HEK293 (cell line): ENCODE results near the gene SENP8.
A peak's percentile ranks its signal among the peaks of the same experiment; 100 is the strongest.

Experiments used
- GFI1B ChIP-seq: fragments of 450-650 bp; formaldehyde crosslinking; IDR thresholded peaks from 2 replicates; pipeline ENCODE4 v1.5.1; 2016; ENCODE audit warnings: missing biosample characterization, missing genetic modification characterization
- HOXC10 ChIP-seq: sonication (generic); formaldehyde crosslinking; IDR thresholded peaks from 2 replicates; pipeline ENCODE4 v1.8.1; 2023; ENCODE audit warnings: mild to moderate bottlenecking, missing genetic modification reagents
- KLF7 ChIP-seq: fragments of 450-650 bp; formaldehyde crosslinking; IDR thresholded peaks from 2 replicates; pipeline ENCODE4 v1.5.1; 2016; ENCODE audit warnings: missing biosample characterization, missing genetic modification characterization, borderline replicate concordance
- MYNN ChIP-seq: fragments of 450-650 bp; formaldehyde crosslinking; IDR thresholded peaks from 2 replicates; pipeline ENCODE4 v1.5.1; 2016; ENCODE audit warnings: missing biosample characterization, missing genetic modification characterization, borderline replicate concordance
- SCRT1 ChIP-seq: fragments of 450-650 bp; formaldehyde crosslinking; IDR thresholded peaks from 2 replicates; pipeline ENCODE4 v1.5.1; 2016; ENCODE audit warnings: missing biosample characterization, missing genetic modification characterization, borderline replicate concordance
- SP3 ChIP-seq: fragments of 450-650 bp; formaldehyde crosslinking; IDR thresholded peaks from 2 replicates; pipeline ENCODE4 v1.5.1; 2016; ENCODE audit warnings: missing biosample characterization, missing genetic modification characterization
- WT1 ChIP-seq: fragments of 450-650 bp; formaldehyde crosslinking; IDR thresholded peaks from 2 replicates; pipeline ENCODE4 v1.5.1; 2016; ENCODE audit warnings: missing biosample characterization, missing genetic modification characterization
- ZBTB7A ChIP-seq: fragments of 450-650 bp; formaldehyde crosslinking; IDR thresholded peaks from 2 replicates; pipeline ENCODE4 v1.5.1; 2016; ENCODE audit warnings: low read depth, missing biosample characterization, missing genetic modification characterization
- ZFP41 ChIP-seq: fragments of 450-650 bp; formaldehyde crosslinking; IDR thresholded peaks from 2 replicates; pipeline ENCODE4 v1.5.1; 2016; ENCODE audit warnings: missing biosample characterization, missing genetic modification characterization, borderline replicate concordance
- ZNF112 ChIP-seq: fragments of 450-650 bp; formaldehyde crosslinking; IDR thresholded peaks from 2 replicates; pipeline ENCODE4 v1.5.0; 2017; ENCODE audit warnings: missing biosample characterization, missing genetic modification characterization
- ZNF140 ChIP-seq: fragments of 450-650 bp; formaldehyde crosslinking; IDR thresholded peaks from 2 replicates; pipeline ENCODE4 v1.5.1; 2016; ENCODE audit warnings: missing biosample characterization, missing genetic modification characterization
- ZNF175 ChIP-seq: fragments of 450-650 bp; formaldehyde crosslinking; IDR thresholded peaks from 2 replicates; pipeline ENCODE4 v1.5.1; 2016; ENCODE audit warnings: missing biosample characterization, missing genetic modification characterization
- ZNF221 ChIP-seq: fragments of 450-650 bp; formaldehyde crosslinking; IDR thresholded peaks from 2 replicates; pipeline ENCODE4 v1.5.1; 2017; ENCODE audit warnings: missing biosample characterization, missing genetic modification characterization, borderline replicate concordance
- ZNF311 ChIP-seq: fragments of 450-650 bp; formaldehyde crosslinking; IDR thresholded peaks from 2 replicates; pipeline ENCODE4 v1.5.1; 2017; ENCODE audit warnings: missing biosample characterization, missing genetic modification characterization, borderline replicate concordance
- ZNF335 ChIP-seq: fragments of 450-650 bp; formaldehyde crosslinking; conservative IDR thresholded peaks from 2 replicates; pipeline ENCODE4 v1.5.1; 2016; ENCODE audit warnings: missing biosample characterization, missing genetic modification characterization
- ZNF404 ChIP-seq: fragments of 450-650 bp; formaldehyde crosslinking; IDR thresholded peaks from 2 replicates; pipeline ENCODE4 v1.5.1; 2017; ENCODE audit warnings: missing biosample characterization, missing genetic modification characterization
- ZNF433 ChIP-seq: fragments of 450-650 bp; formaldehyde crosslinking; IDR thresholded peaks from 2 replicates; pipeline ENCODE4 v1.5.1; 2016; ENCODE audit warnings: missing biosample characterization, missing genetic modification characterization, low read depth
- ZNF549 ChIP-seq: fragments of 450-650 bp; IDR thresholded peaks from 2 replicates; pipeline ENCODE4 v1.5.1; 2018; ENCODE audit warnings: missing biosample characterization, missing genetic modification characterization, mild to moderate bottlenecking, inconsistent platforms, moderate library complexity
- ZNF621 ChIP-seq: fragments of 450-650 bp; formaldehyde crosslinking; IDR thresholded peaks from 2 replicates; pipeline ENCODE4 v1.5.1; 2017; ENCODE audit warnings: missing biosample characterization, missing genetic modification characterization
- ZNF660 ChIP-seq: fragments of 450-650 bp; IDR thresholded peaks from 2 replicates; pipeline ENCODE4 v1.5.1; 2018; ENCODE audit warnings: missing biosample characterization, mild to moderate bottlenecking, missing genetic modification characterization
- ZNF707 ChIP-seq: fragments of 450-650 bp; formaldehyde crosslinking; IDR thresholded peaks from 2 replicates; pipeline ENCODE4 v1.5.1; 2016; ENCODE audit warnings: missing biosample characterization, missing genetic modification characterization
- ZNF747 ChIP-seq: fragments of 450-650 bp; formaldehyde crosslinking; IDR thresholded peaks from 2 replicates; pipeline ENCODE4 v1.5.1; 2016; ENCODE audit warnings: missing biosample characterization, missing genetic modification characterization
- ZNF76 ChIP-seq: fragments of 450-650 bp; formaldehyde crosslinking; IDR thresholded peaks from 2 replicates; pipeline ENCODE4; 2016; ENCODE audit warnings: low read depth, missing biosample characterization, missing genetic modification characterization, borderline replicate concordance
- TF ChIP-seq, protein P1 (sequence below): fragments of 450-650 bp; formaldehyde crosslinking; IDR thresholded peaks from 2 replicates; pipeline ENCODE4 v1.5.1; 2017; ENCODE audit warnings: missing biosample characterization, missing genetic modification characterization
- TF ChIP-seq, protein P2 (sequence below): fragments of 450-650 bp; formaldehyde crosslinking; IDR thresholded peaks from 2 replicates; pipeline ENCODE4 v1.5.1; 2016; ENCODE audit warnings: missing biosample characterization, missing genetic modification characterization
- TF ChIP-seq, protein P3 (sequence below): fragments of 450-650 bp; formaldehyde crosslinking; IDR thresholded peaks from 2 replicates; pipeline ENCODE4 v1.5.1; 2016; ENCODE audit warnings: missing biosample characterization, missing genetic modification characterization
- TF ChIP-seq, protein P4 (sequence below): fragments of 450-650 bp; formaldehyde crosslinking; IDR thresholded peaks from 2 replicates; pipeline ENCODE4 v1.5.1; 2016; ENCODE audit warnings: missing biosample characterization, missing genetic modification characterization
- TF ChIP-seq, protein P5 (sequence below): fragments of 450-650 bp; formaldehyde crosslinking; IDR thresholded peaks from 2 replicates; pipeline ENCODE4 v1.5.1; 2016; ENCODE audit warnings: missing biosample characterization, missing genetic modification characterization

SENP8 gene

DNA sequence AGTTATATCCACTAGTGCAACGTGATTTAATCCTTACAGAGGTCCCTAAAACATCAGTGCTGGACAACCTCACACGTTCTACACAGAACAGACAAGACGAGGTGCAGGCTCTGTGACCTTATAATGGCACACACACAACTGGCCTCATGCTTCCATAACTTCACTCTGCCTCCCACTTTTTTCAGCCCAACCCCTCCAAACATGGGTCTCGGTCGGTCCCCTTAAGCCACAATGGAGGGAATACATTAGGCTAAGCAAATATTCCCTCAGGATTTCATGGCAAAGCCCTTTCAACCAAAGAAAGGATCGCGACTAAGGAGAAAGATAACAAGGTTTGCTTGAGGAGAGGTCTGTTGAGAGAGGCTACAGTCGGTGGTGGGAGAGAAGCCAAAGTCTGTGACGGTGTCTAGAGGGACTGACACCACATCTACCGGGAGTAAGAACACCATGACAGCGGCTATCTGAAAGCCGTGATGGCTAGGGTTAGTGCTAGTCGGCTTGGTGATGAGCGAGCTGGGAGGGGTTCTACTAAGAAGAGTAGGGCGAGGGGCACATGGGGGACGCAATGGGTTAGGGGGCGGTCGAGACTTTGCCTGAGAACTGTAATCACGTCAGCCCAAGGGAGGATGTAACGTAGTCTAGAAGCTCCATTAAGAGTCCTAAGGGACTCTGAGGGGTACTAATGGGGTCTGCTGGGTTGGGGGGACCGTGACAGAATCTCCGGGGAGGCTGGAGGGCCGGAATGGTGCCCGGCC, 1.3 kb upstream of the SENP8 start (continued):
- no peak for TF ChIP-seq ZNF311
- 0 out of 2 replicates have a peak, but pooled peaks have one; percentile 7 for TF ChIP-seq GFI1B (tag by site-specific recombination)
- no peak for TF ChIP-seq ZNF140
- TF ChIP-seq, protein P1, sequence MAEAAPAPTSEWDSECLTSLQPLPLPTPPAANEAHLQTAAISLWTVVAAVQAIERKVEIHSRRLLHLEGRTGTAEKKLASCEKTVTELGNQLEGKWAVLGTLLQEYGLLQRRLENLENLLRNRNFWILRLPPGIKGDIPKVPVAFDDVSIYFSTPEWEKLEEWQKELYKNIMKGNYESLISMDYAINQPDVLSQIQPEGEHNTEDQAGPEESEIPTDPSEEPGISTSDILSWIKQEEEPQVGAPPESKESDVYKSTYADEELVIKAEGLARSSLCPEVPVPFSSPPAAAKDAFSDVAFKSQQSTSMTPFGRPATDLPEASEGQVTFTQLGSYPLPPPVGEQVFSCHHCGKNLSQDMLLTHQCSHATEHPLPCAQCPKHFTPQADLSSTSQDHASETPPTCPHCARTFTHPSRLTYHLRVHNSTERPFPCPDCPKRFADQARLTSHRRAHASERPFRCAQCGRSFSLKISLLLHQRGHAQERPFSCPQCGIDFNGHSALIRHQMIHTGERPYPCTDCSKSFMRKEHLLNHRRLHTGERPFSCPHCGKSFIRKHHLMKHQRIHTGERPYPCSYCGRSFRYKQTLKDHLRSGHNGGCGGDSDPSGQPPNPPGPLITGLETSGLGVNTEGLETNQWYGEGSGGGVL, result peak; percentile 60
- no peak for TF ChIP-seq ZNF621 (tag by site-specific recombination)
- no peak for TF ChIP-seq KLF7
- TF ChIP-seq ZNF707 (tag by site-specific recombination), result no peak
- TF ChIP-seq WT1 (tag by site-specific recombination), result peak; percentile 21; the same call in 1 of the 2 replicates
- no peak for TF ChIP-seq ZFP41 (tag by site-specific recombination)
- TF ChIP-seq, protein P2, sequence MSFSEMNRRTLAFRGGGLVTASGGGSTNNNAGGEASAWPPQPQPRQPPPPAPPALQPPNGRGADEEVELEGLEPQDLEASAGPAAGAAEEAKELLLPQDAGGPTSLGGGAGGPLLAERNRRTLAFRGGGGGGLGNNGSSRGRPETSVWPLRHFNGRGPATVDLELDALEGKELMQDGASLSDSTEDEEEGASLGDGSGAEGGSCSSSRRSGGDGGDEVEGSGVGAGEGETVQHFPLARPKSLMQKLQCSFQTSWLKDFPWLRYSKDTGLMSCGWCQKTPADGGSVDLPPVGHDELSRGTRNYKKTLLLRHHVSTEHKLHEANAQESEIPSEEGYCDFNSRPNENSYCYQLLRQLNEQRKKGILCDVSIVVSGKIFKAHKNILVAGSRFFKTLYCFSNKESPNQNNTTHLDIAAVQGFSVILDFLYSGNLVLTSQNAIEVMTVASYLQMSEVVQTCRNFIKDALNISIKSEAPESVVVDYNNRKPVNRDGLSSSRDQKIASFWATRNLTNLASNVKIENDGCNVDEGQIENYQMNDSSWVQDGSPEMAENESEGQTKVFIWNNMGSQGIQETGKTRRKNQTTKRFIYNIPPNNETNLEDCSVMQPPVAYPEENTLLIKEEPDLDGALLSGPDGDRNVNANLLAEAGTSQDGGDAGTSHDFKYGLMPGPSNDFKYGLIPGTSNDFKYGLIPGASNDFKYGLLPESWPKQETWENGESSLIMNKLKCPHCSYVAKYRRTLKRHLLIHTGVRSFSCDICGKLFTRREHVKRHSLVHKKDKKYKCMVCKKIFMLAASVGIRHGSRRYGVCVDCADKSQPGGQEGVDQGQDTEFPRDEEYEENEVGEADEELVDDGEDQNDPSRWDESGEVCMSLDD (tag by site-specific recombination), result no peak
- 0 out of 2 replicates have a peak, but pooled peaks have one; percentile 20 for TF ChIP-seq ZNF660 (tag by site-specific recombination)
- TF ChIP-seq, protein P3, sequence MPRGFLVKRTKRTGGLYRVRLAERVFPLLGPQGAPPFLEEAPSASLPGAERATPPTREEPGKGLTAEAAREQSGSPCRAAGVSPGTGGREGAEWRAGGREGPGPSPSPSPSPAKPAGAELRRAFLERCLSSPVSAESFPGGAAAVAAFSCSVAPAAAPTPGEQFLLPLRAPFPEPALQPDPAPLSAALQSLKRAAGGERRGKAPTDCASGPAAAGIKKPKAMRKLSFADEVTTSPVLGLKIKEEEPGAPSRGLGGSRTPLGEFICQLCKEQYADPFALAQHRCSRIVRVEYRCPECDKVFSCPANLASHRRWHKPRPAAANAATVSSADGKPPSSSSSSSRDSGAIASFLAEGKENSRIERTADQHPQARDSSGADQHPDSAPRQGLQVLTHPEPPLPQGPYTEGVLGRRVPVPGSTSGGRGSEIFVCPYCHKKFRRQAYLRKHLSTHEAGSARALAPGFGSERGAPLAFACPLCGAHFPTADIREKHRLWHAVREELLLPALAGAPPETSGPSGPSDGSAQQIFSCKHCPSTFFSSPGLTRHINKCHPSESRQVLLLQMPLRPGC (tag by site-specific recombination), result no peak
- TF ChIP-seq ZNF335 (tag by site-specific recombination), result peak; percentile 95
- peak; percentile 89 for TF ChIP-seq ZNF76 (tag by site-specific recombination)
- TF ChIP-seq, protein P4, sequence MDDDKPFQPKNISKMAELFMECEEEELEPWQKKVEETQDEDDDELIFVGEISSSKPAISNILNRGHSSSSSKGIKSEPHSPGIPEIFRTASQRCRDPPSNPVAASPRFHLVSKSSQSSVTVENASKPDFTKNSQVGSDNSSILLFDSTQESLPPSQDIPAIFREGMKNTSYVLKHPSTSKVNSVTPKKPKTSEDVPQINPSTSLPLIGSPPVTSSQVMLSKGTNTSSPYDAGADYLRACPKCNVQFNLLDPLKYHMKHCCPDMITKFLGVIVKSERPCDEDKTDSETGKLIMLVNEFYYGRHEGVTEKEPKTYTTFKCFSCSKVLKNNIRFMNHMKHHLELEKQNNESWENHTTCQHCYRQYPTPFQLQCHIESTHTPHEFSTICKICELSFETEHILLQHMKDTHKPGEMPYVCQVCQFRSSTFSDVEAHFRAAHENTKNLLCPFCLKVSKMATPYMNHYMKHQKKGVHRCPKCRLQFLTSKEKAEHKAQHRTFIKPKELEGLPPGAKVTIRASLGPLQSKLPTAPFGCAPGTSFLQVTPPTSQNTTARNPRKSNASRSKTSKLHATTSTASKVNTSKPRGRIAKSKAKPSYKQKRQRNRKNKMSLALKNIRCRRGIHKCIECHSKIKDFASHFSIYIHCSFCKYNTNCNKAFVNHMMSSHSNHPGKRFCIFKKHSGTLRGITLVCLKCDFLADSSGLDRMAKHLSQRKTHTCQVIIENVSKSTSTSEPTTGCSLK, result no peak
- TF ChIP-seq ZNF549 (tag by site-specific recombination), result no peak
- TF ChIP-seq ZNF112 (tag by site-specific recombination), result no peak
- no peak for TF ChIP-seq SCRT1
- TF ChIP-seq, protein P5, sequence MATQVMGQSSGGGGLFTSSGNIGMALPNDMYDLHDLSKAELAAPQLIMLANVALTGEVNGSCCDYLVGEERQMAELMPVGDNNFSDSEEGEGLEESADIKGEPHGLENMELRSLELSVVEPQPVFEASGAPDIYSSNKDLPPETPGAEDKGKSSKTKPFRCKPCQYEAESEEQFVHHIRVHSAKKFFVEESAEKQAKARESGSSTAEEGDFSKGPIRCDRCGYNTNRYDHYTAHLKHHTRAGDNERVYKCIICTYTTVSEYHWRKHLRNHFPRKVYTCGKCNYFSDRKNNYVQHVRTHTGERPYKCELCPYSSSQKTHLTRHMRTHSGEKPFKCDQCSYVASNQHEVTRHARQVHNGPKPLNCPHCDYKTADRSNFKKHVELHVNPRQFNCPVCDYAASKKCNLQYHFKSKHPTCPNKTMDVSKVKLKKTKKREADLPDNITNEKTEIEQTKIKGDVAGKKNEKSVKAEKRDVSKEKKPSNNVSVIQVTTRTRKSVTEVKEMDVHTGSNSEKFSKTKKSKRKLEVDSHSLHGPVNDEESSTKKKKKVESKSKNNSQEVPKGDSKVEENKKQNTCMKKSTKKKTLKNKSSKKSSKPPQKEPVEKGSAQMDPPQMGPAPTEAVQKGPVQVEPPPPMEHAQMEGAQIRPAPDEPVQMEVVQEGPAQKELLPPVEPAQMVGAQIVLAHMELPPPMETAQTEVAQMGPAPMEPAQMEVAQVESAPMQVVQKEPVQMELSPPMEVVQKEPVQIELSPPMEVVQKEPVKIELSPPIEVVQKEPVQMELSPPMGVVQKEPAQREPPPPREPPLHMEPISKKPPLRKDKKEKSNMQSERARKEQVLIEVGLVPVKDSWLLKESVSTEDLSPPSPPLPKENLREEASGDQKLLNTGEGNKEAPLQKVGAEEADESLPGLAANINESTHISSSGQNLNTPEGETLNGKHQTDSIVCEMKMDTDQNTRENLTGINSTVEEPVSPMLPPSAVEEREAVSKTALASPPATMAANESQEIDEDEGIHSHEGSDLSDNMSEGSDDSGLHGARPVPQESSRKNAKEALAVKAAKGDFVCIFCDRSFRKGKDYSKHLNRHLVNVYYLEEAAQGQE (tag by site-specific recombination), result peak; percentile 43
- no peak for TF ChIP-seq ZNF404
- no peak for TF ChIP-seq MYNN (tag by site-specific recombination)
- TF ChIP-seq HOXC10, result no peak
- TF ChIP-seq SP3 (tag by site-specific recombination), result no peak
- no peak for TF ChIP-seq ZNF221 (tag by site-specific recombination)
- TF ChIP-seq ZNF175 (tag by site-specific recombination), result no peak
- no peak for TF ChIP-seq ZBTB7A (tag by site-specific recombination)
- no peak for TF ChIP-seq ZNF433
- no peak for TF ChIP-seq ZNF747 (tag by site-specific recombination)
